Heart left ventricle (tissue), 16 donors: Measurements from ENCODE around the gene SPON2. TPM values are rescaled to one million over a fixed set of nuclear protein-coding genes. Genes with fewer than 3 reads are reported as not detected.

ENCODE experiments used
- ATAC-seq, 4 donors: fragments of 200-7000 bp; cut with Tn5 transposase; one replicate each; pipeline ENCODE4 v1.9.1; 2020 to 2022; ENCODE audit warnings: moderate library complexity in 4 of 4, mild to moderate bottlenecking in 3 of 4, moderate number of reproducible peaks in 1 of 4
- DNase-seq, 5 donors: peaks; one replicate each; pipeline ENCODE4 v3.0.0-alpha.2; 2020
- H3K27ac ChIP-seq, 12 donors: fragments of 200-600 bp; sonication (generic) in 4 of 12; one replicate each; pipeline versions ENCODE4 v1.5.0 to v1.8.0; 2016 to 2022; ENCODE audit warnings: mild to moderate bottlenecking in 2 of 12
- H3K27me3 ChIP-seq, 9 donors: fragments of 200-600 bp; sonication (generic) in 2 of 9; one replicate each; pipeline versions ENCODE4 v1.5.1 to v1.8.0; 2016 to 2022; ENCODE audit warnings: mild to moderate bottlenecking in 3 of 9
- H3K36me3 ChIP-seq, 9 donors: fragments of 200-600 bp; sonication (generic) in 2 of 9; one replicate each; pipeline versions ENCODE4 v1.5.0 to v1.8.0; 2018 to 2022; ENCODE audit warnings: mild to moderate bottlenecking in 2 of 9
- H3K4me1 ChIP-seq, 12 donors: fragments of 200-600 bp; sonication (generic) in 4 of 12; one replicate each; pipeline versions ENCODE4 v1.5.0 to v1.8.0; 2016 to 2022; ENCODE audit warnings: mild to moderate bottlenecking in 3 of 12
- H3K4me3 ChIP-seq, 12 donors: fragments of 200-600 bp; sonication (generic) in 4 of 12; one replicate each; pipeline versions ENCODE4 v1.5.0 to v1.8.0; 2017 to 2022; ENCODE audit warnings: mild to moderate bottlenecking in 9 of 12, moderate library complexity in 4 of 12
- H3K9me3 ChIP-seq, 12 donors: fragments of 200-600 bp; sonication (generic) in 4 of 12; one replicate each; pipeline versions ENCODE4 v1.5.0 to v1.8.0; 2016 to 2022; ENCODE audit warnings: mild to moderate bottlenecking in 1 of 12
- POLR2A ChIP-seq, 2 donors: fragments of 450-650 bp; IDR thresholded peaks; one replicate each; pipeline ENCODE4 v1.6.1; 2017; ENCODE audit warnings: antibody characterized with exemption in 2 of 2, mild to moderate bottlenecking in 2 of 2, moderate library complexity in 2 of 2
- WGBS, 4 donors: extraction: QIAGEN DNeasy Blood & Tissue Kit in 2 of 4; methylation state at CpG; one replicate each; pipeline versions ENCODE4 v1.1.5 to v1.1.7; 2013 to 2018; 5-methylcytosine and 5-hydroxymethylcytosine counted together
- intact Hi-C, 10 donors: fragments of 100-400 bp; cut with DNase I; formaldehyde crosslinking; loops; one replicate each; pipeline versions ENCODE4 v1.11.1 to v1.14.2; 2022
- polyA plus RNA-seq, 2 donors: library from polyadenylated mRNA; stranded (reverse); fragments of 200-250 nt; gene quantifications; one replicate each; pipeline ENCODE4 v1.2.3, GENCODE V29; 2013
- total RNA-seq, 9 donors: library from RNA; depleted of rRNA in 2 of 9; stranded (reverse); fragments of >200 nt in 2 of 9; fragmentation: NEBNext Ultra II Directional in 3 of 9; extraction: Animal tissue kit (Norgen Biotek cat#: 25700) in 3 of 9; gene quantifications; one replicate each; pipeline versions ENCODE4 v1.1.0 to v1.2.4, GENCODE V29; 2016 to 2023
- TF ChIP-seq, protein P1 (sequence below), 12 donors: fragments of 200-600 bp; sonication (generic) in 4 of 12; IDR thresholded peaks; one replicate each; pipeline versions ENCODE4 v1.5.0 to v1.8.0; 2018 to 2022; ENCODE audit warnings: antibody characterized with exemption in 12 of 12, mild to moderate bottlenecking in 5 of 12
- donor health status: ischemic (EF 13 %, LVEDD 7.1; RV severe dilation, severe dysfunction).
- donor health status: healthy with polysubstance abuse.
- donor health status: DM: no; HTN: yes; CAD: no.
- donor health status: DM: no; HTN: no; CAD: no.
- donor health status: ischemic (EF 25% LVEDD 6.9; RV normal size, moderate dysfunction).
- donor health status: ischemic (EF 25% LVEDD 5.7; RV mildly dilated, moderate dysfunction).
- donor health status: healthy.
- donor health status: DM: yes; HTN: yes; CAD: no.
- donor health status: ischemic (EF 35%, LVEDD 5.7; RV mildly dilated, moderate dysfunction).
- donor health status: nonischemic (EF 11% LVEDD 7.7; RV severe dilation, severe dysfunction).
- donor health status: DM: yes; HTN: yes; CAD: no.
- donor health status: PGD.
- donor health status: ischemic (EF 29% LVEDD 5.4; RV normal size, mild dysfunction).
- donor health status: nonischemic (EF 23%, LVEDD 6.1; RV moderate dilation, normal function).

The SPON2 gene
- total and polyA plus RNA-seq, 11 donors: 7.8 to 36.3 (median 13.7) TPM

DNA sequence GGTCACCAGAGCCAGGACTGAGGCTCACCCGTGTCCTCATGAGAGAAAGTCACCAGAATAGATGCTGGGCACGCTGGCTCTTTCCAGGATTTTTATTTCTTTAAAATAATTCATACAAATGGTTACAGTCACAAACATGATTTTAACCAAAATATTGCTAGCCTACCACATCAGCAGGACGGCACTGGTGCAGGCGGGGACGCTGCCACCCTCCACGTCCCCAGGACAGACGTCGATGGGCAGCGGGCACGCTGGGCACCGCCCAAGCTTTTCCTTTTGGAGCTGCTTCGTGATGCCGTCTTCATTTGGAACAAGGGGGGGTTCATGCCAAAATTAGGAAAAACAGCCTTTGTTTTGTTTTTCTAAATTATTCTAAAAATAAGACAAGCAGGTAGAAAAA, 39.0 kb upstream of the SPON2 start:
- ATAC-seq (no peak), DNase-seq (peak in 2 of 5 donors; percentile 19 to 58)
- TF ChIP-seq POLR2A (IDR thresholded peaks at IDR 0.05): no peak
- TF ChIP-seq, protein P1, sequence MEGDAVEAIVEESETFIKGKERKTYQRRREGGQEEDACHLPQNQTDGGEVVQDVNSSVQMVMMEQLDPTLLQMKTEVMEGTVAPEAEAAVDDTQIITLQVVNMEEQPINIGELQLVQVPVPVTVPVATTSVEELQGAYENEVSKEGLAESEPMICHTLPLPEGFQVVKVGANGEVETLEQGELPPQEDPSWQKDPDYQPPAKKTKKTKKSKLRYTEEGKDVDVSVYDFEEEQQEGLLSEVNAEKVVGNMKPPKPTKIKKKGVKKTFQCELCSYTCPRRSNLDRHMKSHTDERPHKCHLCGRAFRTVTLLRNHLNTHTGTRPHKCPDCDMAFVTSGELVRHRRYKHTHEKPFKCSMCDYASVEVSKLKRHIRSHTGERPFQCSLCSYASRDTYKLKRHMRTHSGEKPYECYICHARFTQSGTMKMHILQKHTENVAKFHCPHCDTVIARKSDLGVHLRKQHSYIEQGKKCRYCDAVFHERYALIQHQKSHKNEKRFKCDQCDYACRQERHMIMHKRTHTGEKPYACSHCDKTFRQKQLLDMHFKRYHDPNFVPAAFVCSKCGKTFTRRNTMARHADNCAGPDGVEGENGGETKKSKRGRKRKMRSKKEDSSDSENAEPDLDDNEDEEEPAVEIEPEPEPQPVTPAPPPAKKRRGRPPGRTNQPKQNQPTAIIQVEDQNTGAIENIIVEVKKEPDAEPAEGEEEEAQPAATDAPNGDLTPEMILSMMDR (IDR thresholded peaks at IDR 0.05): no peak
- peaks cover 5 to 70% (median 43%) of the 10 kb centered on the region in 12 donors for H3K4me1 ChIP-seq
- H3K36me3 ChIP-seq: peaks cover 7 to 58% (median 52%) of the 10 kb centered on the region in 9 donors
- no peaks in the 10 kb centered on the region for H3K9me3 ChIP-seq
- WGBS, 4 donors: 87 to 94% (median 91%) methylated on average over 13 of the region's 13 CpGs
- peak overlapping the region in 2 of 12 donors; percentile 48 to 74 for H3K27ac ChIP-seq
- H3K27me3 ChIP-seq: no peaks in the 10 kb centered on the region
- H3K4me3 ChIP-seq: no peak overlapping the region
- intact Hi-C loops: loop anchor here in 4 of 10 donors (5.0 kb wide), 3 partner anchors 36 to 44 kb away; partner anchors contain the start of genes SPON2 (in 2 of the 4) and CTBP1 (in 1 of the 4)

DNA sequence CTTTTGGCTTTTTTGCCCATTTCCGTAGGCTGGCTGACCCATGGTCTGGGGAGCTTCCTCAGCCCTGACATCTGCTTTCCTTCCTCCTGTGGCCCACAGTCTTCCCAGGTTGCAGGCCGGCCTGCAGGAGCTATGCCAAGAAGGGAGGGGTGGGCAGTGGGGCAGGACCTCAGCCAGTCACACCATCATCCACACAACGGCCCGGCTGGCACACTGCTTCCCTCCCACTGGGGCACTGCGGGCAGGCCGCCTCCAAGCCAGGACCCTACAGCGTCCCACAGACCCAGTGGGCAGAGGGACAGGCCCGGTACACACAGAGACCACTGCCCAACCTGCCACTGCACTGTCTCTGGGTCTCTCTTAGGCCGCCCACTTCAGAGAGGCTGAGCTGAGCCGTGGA, 38.6 kb upstream of the SPON2 start:
- TF ChIP-seq POLR2A (IDR thresholded peaks at IDR 0.05): no peak
- TF ChIP-seq, protein P1 (IDR thresholded peaks at IDR 0.05): no peak
- 70 to 78% (median 74%) methylated on average over 10 of the region's 10 CpGs for WGBS, 4 donors
- H3K4me1 ChIP-seq: peaks cover 5 to 69% (median 41%) of the 10 kb centered on the region in 12 donors
- ATAC-seq (no peak), DNase-seq (peak in 3 of 5 donors; percentile 26 to 56 (median 31))
- no peaks in the 10 kb centered on the region for H3K27me3 ChIP-seq
- H3K27ac ChIP-seq: peak overlapping the region in 3 of 12 donors; percentile 42 to 74 (median 48)
- no peaks in the 10 kb centered on the region for H3K9me3 ChIP-seq
- no peak overlapping the region for H3K4me3 ChIP-seq
- H3K36me3 ChIP-seq: peaks cover 7 to 54% (median 49%) of the 10 kb centered on the region in 9 donors
- intact Hi-C loops: loop anchor here in 4 of 10 donors (5.0 kb wide), 3 partner anchors 36 to 44 kb away; partner anchors contain the start of genes SPON2 (in 2 of the 4) and CTBP1 (in 1 of the 4)

DNA sequence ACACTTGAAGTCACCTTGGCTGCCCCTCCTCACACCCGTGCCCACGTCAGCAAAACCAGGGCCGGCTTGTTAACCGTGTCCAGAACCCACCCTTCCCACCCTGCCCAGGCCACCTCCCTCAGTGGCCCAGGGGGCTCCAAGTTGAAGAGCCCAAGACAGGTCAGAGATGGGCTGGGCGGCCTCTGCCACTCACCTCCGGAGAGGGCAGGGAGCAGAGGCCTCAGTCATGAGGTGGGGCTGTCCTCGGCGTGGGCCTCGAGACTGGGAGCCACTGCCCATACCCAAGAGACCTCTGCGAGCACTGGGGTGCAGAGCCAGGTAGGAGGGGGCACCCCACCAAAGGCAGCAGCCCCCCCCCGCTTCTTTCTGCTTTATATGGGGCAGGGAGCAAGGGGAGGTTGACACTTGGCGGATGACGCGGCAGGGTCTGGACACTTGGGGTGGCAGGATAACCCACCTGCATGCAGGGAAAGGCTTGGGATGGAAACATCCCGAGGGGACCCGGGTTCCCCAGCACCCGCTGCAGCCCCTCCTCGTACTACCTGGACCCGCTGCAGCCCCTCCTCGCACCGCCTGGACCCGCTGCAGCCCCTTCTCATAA, 38.0 kb upstream of the SPON2 start:
- ATAC-seq: peak in 1 of 4 donors; percentile 2
- Histone ChIP-seq H3K27me3 (no peaks in the 10 kb centered on the region), H3K4me1 (peaks cover 5 to 64% (median 39%) of the 10 kb centered on the region in 12 donors), H3K36me3 (peaks cover 7 to 47% (median 42%) of the 10 kb centered on the region in 9 donors), H3K4me3 (peak overlapping the region in 3 of 12 donors; percentile 3 to 19 (median 16)), H3K9me3 (no peaks in the 10 kb centered on the region), H3K27ac (peak overlapping the region in 11 of 12 donors; percentile 42 to 80 (median 70))
- TF ChIP-seq, protein P1 (IDR thresholded peaks at IDR 0.05): no peak
- TF ChIP-seq POLR2A (IDR thresholded peaks at IDR 0.05): no peak
- DNase-seq: peak in 3 of 5 donors; percentile 34 to 65 (median 43)
- intact Hi-C loops: loop anchor here in 4 of 10 donors (5.0 kb wide), 3 partner anchors 37 to 43 kb away; partner anchors contain the start of genes SPON2 (in 2 of the 4) and CTBP1 (in 1 of the 4)
- 66 to 73% (median 72%) methylated on average over 4 to 22 of the region's 22 CpGs for WGBS, 4 donors

GRCh38 chr4:1209821-1210220, 37.4 kb upstream of the SPON2 start:
- TF ChIP-seq, protein P1 (IDR thresholded peaks at IDR 0.05): no peak
- TF ChIP-seq POLR2A (IDR thresholded peaks at IDR 0.05): no peak
- DNase-seq: peak; percentile 88 to 93 (median 92)
- 1 to 23% (median 8%) methylated on average over 9 to 11 of the region's 11 CpGs for WGBS, 4 donors
- peak; percentile 83 to 93 (median 89) for ATAC-seq
- intact Hi-C loops: loop anchor here in 7 of 10 donors (2.0 to 5.0 kb wide), 6 partner anchors 17 to 43 kb away; partner anchors contain the start of genes SPON2 (in 5 of the 7) and CTBP1 (in 2 of the 7)
- Histone ChIP-seq H3K27ac (peak overlapping the region; percentile 35 to 87 (median 71)), H3K36me3 (peaks cover 2 to 42% (median 37%) of the 10 kb centered on the region in 9 donors), H3K4me1 (peaks cover 5 to 58% (median 41%) of the 10 kb centered on the region in 12 donors), H3K27me3 (no peaks in the 10 kb centered on the region), H3K4me3 (peak overlapping the region in 3 of 12 donors; percentile 3 to 19 (median 16)), H3K9me3 (no peaks in the 10 kb centered on the region)
